Cardiac muscle cell (in vitro differentiated cells and primary cell): Measurements from ENCODE around the gene SLC25A21. TPM values are rescaled to one million over a fixed set of nuclear protein-coding genes. Genes with fewer than 3 reads are reported as not detected.

Experiments used
- DNase-seq, 2 donors: peaks; one replicate each; pipeline versions ENCODE4 v3.0.0 to v3.0.0-alpha.2; 2010 to 2017; ENCODE audit warnings: low read depth in 1 of 2, low spot score in 1 of 2
- H3K27ac ChIP-seq: fragments of 200-600 bp; sonication (generic); 2 replicates; pipeline ENCODE4 v1.5.1; 2016
- H3K27me3 ChIP-seq: fragments of 200-600 bp; sonication (generic); 2 replicates; pipeline ENCODE4 v1.6.0; 2016; ENCODE audit warnings: control low read depth
- H3K36me3 ChIP-seq: fragments of 200-600 bp; sonication (generic); 2 replicates; pipeline ENCODE4 v1.5.1; 2016; ENCODE audit warnings: control low read depth
- H3K4me1 ChIP-seq: fragments of 200-600 bp; sonication (generic); 2 replicates; pipeline ENCODE4 v1.8.1; 2017; ENCODE audit warnings: low read depth, mild to moderate bottlenecking, mixed run types
- H3K4me3 ChIP-seq: fragments of 200-600 bp; sonication (generic); 2 replicates; pipeline ENCODE4 v1.5.1; 2016; ENCODE audit warnings: mild to moderate bottlenecking
- H3K9me3 ChIP-seq: fragments of 200-600 bp; sonication (generic); 2 replicates; pipeline ENCODE4 v1.5.1; 2017; ENCODE audit warnings: low read depth, mild to moderate bottlenecking, control low read depth
- polyA plus RNA-seq: library from polyadenylated mRNA; unstranded; fragments of >200 nt; fragmentation: Nextera tagmentation; extraction: Ambion mirVana; gene quantifications from 2 replicates; pipeline ENCODE4 v1.2.1, GENCODE V29; 2016
- total RNA-seq: library from RNA; depleted of rRNA; stranded (reverse); fragments of >200 nt; gene quantifications from 2 replicates; pipeline ENCODE4 v1.2.3, GENCODE V29; 2016
- TF ChIP-seq, protein P1 (sequence below): IDR thresholded peaks from 2 replicates; pipeline ENCODE4 v1.5.1; 2012; ENCODE audit warnings: low read depth, mild to moderate bottlenecking, low read length

SLC25A21 gene
- total and polyA plus RNA-seq, 2 experiments from 2014 or later = 0.63 to 8.4 TPM

DNA sequence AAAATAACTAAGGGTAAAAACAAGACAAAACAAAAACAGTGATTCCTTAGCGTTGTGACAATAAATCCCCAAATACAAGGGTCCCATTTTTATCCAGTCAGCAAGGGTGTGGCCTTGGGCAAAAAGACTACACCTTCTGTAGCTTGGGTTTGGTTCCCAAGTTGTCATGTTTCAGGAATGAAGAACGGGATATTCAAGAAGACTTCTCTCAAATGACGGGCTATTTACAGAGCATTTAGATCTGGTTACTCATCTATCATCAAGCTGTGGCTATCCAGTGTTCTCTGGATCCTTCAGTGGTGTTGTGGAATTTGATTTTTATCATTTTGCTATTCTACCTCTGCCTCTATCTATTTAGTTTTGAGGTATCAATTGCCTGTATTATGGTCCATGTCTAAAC, 219.7 kb downstream of the SLC25A21 start:
- Histone ChIP-seq H3K27me3 (peaks cover 8% of the 10 kb centered on the region), H3K4me1 (no peaks in the 10 kb centered on the region), H3K9me3 (no peaks in the 10 kb centered on the region), H3K4me3 (no peak overlapping the region), H3K27ac (no peak overlapping the region), H3K36me3 (no peaks in the 10 kb centered on the region)
- TF ChIP-seq, protein P1, sequence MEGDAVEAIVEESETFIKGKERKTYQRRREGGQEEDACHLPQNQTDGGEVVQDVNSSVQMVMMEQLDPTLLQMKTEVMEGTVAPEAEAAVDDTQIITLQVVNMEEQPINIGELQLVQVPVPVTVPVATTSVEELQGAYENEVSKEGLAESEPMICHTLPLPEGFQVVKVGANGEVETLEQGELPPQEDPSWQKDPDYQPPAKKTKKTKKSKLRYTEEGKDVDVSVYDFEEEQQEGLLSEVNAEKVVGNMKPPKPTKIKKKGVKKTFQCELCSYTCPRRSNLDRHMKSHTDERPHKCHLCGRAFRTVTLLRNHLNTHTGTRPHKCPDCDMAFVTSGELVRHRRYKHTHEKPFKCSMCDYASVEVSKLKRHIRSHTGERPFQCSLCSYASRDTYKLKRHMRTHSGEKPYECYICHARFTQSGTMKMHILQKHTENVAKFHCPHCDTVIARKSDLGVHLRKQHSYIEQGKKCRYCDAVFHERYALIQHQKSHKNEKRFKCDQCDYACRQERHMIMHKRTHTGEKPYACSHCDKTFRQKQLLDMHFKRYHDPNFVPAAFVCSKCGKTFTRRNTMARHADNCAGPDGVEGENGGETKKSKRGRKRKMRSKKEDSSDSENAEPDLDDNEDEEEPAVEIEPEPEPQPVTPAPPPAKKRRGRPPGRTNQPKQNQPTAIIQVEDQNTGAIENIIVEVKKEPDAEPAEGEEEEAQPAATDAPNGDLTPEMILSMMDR = no peak
- DNase-seq = no peak

- H3K36me3 ChIP-seq = no peaks in the 10 kb centered on the region
- no peak overlapping the region for H3K27ac ChIP-seq
- H3K4me1 ChIP-seq = no peaks in the 10 kb centered on the region
- no peak overlapping the region for H3K4me3 ChIP-seq
- no peaks in the 10 kb centered on the region for H3K9me3 ChIP-seq
- no peak for DNase-seq
- peaks cover 19% of the 10 kb centered on the region for H3K27me3 ChIP-seq
- TF ChIP-seq, protein P1 = no peak
Measured at GRCh38 chr14:36951380-36951911, 221.0 kb downstream of the SLC25A21 start.

DNA sequence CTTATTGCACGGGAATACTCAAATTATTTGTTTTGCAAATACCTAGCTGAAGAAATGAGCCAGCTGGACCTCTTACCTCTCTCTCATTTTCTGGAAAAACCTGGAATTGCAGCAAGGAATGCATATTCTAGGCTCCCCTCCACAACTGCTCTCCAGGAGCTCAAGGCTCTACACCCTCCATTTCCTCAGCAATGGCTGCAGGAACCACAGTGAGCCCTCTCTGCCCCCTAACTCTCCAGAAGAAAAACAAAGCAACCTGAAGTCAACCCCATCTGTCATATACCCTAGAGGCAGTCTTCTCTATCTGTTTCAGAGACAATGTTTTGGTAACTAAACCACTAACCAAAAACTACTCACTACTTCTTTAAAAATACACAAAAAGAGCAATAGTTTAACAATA, 221.6 kb downstream of the SLC25A21 start:
- H3K27ac ChIP-seq = no peak overlapping the region
- H3K27me3 ChIP-seq = peaks cover 19% of the 10 kb centered on the region
- no peaks in the 10 kb centered on the region for H3K4me1 ChIP-seq
- no peak overlapping the region for H3K4me3 ChIP-seq
- no peaks in the 10 kb centered on the region for H3K36me3 ChIP-seq
- DNase-seq = no peak
- TF ChIP-seq, protein P1 = no peak
- no peaks in the 10 kb centered on the region for H3K9me3 ChIP-seq

DNA sequence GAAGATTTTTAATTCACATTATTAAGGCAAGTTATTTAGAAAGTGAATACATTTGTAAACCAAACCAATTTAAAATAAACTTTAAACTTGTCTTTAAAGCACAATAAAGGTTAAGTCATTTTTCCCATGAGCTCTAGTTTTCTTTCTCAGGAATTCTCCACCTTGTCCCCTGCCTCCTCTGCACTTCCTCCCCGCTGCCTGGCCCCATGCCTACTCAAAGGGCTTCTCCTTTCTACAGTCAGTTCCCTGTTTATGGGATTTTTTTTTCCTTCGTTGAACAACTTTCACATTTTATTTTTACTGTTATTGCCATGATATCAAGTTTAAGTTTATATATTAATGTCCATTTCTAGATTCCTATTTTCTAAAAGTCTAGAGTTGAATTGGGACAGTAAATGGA, 223.0 kb downstream of the SLC25A21 start:
- Histone ChIP-seq H3K9me3 (no peaks in the 10 kb centered on the region), H3K36me3 (no peaks in the 10 kb centered on the region), H3K27ac (no peak overlapping the region), H3K27me3 (peaks cover 32% of the 10 kb centered on the region), H3K4me3 (no peak overlapping the region), H3K4me1 (no peaks in the 10 kb centered on the region)
- DNase-seq = no peak
- TF ChIP-seq, protein P1 = no peak

DNA sequence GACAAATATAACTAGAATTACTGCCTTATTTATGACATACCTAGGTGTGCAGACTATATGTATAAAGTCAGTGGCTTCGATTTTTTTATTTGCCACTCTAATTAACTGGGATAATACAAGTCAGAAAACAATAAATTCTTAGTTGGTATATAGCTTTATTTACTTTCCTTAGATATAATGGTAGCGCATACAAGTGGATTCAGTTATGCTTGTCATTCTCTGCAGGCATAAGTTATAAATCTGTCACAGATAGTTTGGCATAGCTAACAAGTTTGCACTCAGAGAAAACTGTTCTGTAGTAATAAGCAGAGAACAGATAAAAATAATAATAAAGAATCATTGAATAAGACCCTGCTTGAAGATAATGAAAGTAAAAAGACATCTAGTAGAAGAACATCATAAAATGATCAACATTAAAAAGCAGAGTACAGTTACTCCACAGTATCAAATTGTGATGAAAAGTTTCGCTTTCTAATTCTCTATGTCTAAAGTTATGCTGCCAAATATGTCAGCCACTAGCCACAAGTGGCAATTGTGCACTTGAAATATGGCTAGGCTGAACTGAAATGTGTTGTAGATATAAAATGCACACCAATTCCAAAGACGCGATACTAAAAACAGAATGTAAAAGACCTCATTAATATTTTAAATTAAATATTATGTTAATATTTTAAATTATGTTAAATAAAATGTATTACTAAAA, 224.1 kb downstream of the SLC25A21 start:
- H3K27ac ChIP-seq = no peak overlapping the region
- H3K36me3 ChIP-seq = no peaks in the 10 kb centered on the region
- peaks cover 32% of the 10 kb centered on the region for H3K27me3 ChIP-seq
- no peaks in the 10 kb centered on the region for H3K9me3 ChIP-seq
- H3K4me3 ChIP-seq = no peak overlapping the region
- TF ChIP-seq, protein P1 = no peak
- no peak for DNase-seq
- no peaks in the 10 kb centered on the region for H3K4me1 ChIP-seq
